SHP77 treated with DMSO at 0.1 percent for 48 hours (cell line): ENCODE data around the gene TRPM7.
"Not testable (repeated sequence)": the region's sequence is repeated elsewhere in the genome, so short reads cannot be mapped to it uniquely, and the experiment has no call there.

Source experiments
- DNase-seq: peaks from one replicate; lab custom pipeline; 2025; lab: John Stamatoyannopoulos, UW

TRPM7 gene

GRCh38 chr15:50576166-50576565 lies 110.4 kb downstream of the TRPM7 start:
- DNase-seq = no peak

GRCh38 chr15:50573842-50574241 lies 112.8 kb downstream of the TRPM7 start:
- DNase-seq = not testable (repeated sequence)

GRCh38 chr15:50563756-50564155 lies 122.8 kb downstream of the TRPM7 start:
- DNase-seq = no peak

GRCh38 chr15:50562735-50563640 lies 123.6 kb downstream of the TRPM7 start:
- no peak for DNase-seq

- no peak for DNase-seq
Measured at GRCh38 chr15:50558012-50558411, 128.6 kb downstream of the TRPM7 start.

- DNase-seq = no peak
Measured at GRCh38 chr15:50556642-50557371, 129.8 kb downstream of the TRPM7 start.

- no peak for DNase-seq
Measured at GRCh38 chr15:50552238-50552637, 134.4 kb downstream of the TRPM7 start.

GRCh38 chr15:50549326-50549725 lies 137.3 kb downstream of the TRPM7 start:
- DNase-seq = no peak

- DNase-seq = no peak
Measured at GRCh38 chr15:50546566-50546965, 140.0 kb downstream of the TRPM7 start, which contains the start of gene USP50. Gene USP50, minus strand, starts transcription at chr15:50546666. Its CDS starts 141 bp downstream, at chr15:50546525.

GRCh38 chr15:50544368-50544767 lies 142.2 kb downstream of the TRPM7 start:
- DNase-seq = no peak

- no peak for DNase-seq
Measured at GRCh38 chr15:50543556-50543955, 143.0 kb downstream of the TRPM7 start.

- no peak for DNase-seq
Measured at GRCh38 chr15:50542887-50543210, 143.7 kb downstream of the TRPM7 start.

- DNase-seq = no peak
Measured at GRCh38 chr15:50531766-50532165, 154.8 kb downstream of the TRPM7 start.

- DNase-seq = no peak
Measured at GRCh38 chr15:50531163-50531562, 155.4 kb downstream of the TRPM7 start.

- no peak for DNase-seq
Measured at GRCh38 chr15:50523851-50524251, 162.7 kb downstream of the TRPM7 start.

- DNase-seq = no peak
Measured at GRCh38 chr15:50519740-50520425, 166.7 kb downstream of the TRPM7 start.

GRCh38 chr15:50513001-50513400 lies 173.6 kb downstream of the TRPM7 start:
- no peak for DNase-seq
